GM18520 (cell line): ENCODE data around the gene DYNC2H1.

Experiments used
- ATAC-seq: cut with Tn5 transposase; IDR thresholded peaks from one replicate; pipeline ENCODE4 v1.9.1; 2021; ENCODE audit not compliant: unreplicated experiment

DYNC2H1 gene

GRCh38 chr11:103108933-103109817, at the start of gene DYNC2H1:
DYNC2H1 (plus strand) TSS chr11:103109426; CDS start chr11:103109575, 149 bp downstream.
- peak; percentile 100 for ATAC-seq

- ATAC-seq = no peak
Measured at GRCh38 chr11:103061656-103062055, 47.6 kb upstream of the DYNC2H1 start.

GRCh38 chr11:103067118-103067517, 42.1 kb upstream of the DYNC2H1 start:
- ATAC-seq = no peak

GRCh38 chr11:103069367-103069766, 39.9 kb upstream of the DYNC2H1 start:
- no peak for ATAC-seq

- no peak for ATAC-seq
Measured at GRCh38 chr11:103070142-103070541, 39.1 kb upstream of the DYNC2H1 start.

- no peak for ATAC-seq
Measured at GRCh38 chr11:103071008-103071407, 38.2 kb upstream of the DYNC2H1 start.

- no peak for ATAC-seq
Measured at GRCh38 chr11:103076361-103076760, 32.9 kb upstream of the DYNC2H1 start.

GRCh38 chr11:103077554-103077953, 31.7 kb upstream of the DYNC2H1 start:
- ATAC-seq = no peak

GRCh38 chr11:103078710-103079109, 30.5 kb upstream of the DYNC2H1 start:
- no peak for ATAC-seq

- ATAC-seq = no peak
Measured at GRCh38 chr11:103079833-103080232, 29.4 kb upstream of the DYNC2H1 start.

- no peak for ATAC-seq
Measured at GRCh38 chr11:103085758-103086365, 23.4 kb upstream of the DYNC2H1 start.

- ATAC-seq = no peak
Measured at GRCh38 chr11:103086461-103086860, 22.8 kb upstream of the DYNC2H1 start.

GRCh38 chr11:103091064-103091800, 18.0 kb upstream of the DYNC2H1 start:
- no peak for ATAC-seq

GRCh38 chr11:103091801-103092524, 17.3 kb upstream of the DYNC2H1 start, which contains the start of gene DCUN1D5:
DCUN1D5 (minus strand) TSS chr11:103092160; CDS start chr11:103091872, 288 bp downstream.
- peak; percentile 100 for ATAC-seq

GRCh38 chr11:103097279-103097678, 11.9 kb upstream of the DYNC2H1 start:
- ATAC-seq = no peak

- ATAC-seq = no peak
Measured at GRCh38 chr11:103109818-103110388, 677 bp downstream of the DYNC2H1 start.

- no peak for ATAC-seq
Measured at GRCh38 chr11:103110391-103110790, 1.2 kb downstream of the DYNC2H1 start.

GRCh38 chr11:103111400-103111799, 2.2 kb downstream of the DYNC2H1 start:
- ATAC-seq = no peak

GRCh38 chr11:103112364-103112763, 3.1 kb downstream of the DYNC2H1 start:
- ATAC-seq = no peak

GRCh38 chr11:103114836-103115235, 5.6 kb downstream of the DYNC2H1 start:
- no peak for ATAC-seq
